Astrocyte (in vitro differentiated cells and primary cell): ENCODE measurements around the gene MAP3K4.

Experiments
- CTCF ChIP-seq: IDR thresholded peaks from 2 replicates; pipeline ENCODE4 v1.5.1; 2011; ENCODE audit warnings: low read depth, mild to moderate bottlenecking, inconsistent platforms, low read length, moderate library complexity; ENCODE audit not compliant: insufficient read depth
- EZH2 ChIP-seq: IDR thresholded peaks from 2 replicates; pipeline ENCODE4 v1.6.1; 2012; ENCODE audit warnings: mild to moderate bottlenecking, low read length, inconsistent platforms; ENCODE audit not compliant: insufficient read depth

- no peak for TF ChIP-seq CTCF
- TF ChIP-seq EZH2 = no peak
Measured at GRCh38 chr6:161041274-161041673, 49.7 kb downstream of the MAP3K4 start.
